Osteocyte (in vitro differentiated cells): ENCODE results near the gene HSPH1. TPM values are rescaled to one million over a fixed set of nuclear protein-coding genes. Genes with fewer than 3 reads are reported as not detected.
A peak's percentile ranks its signal among the peaks of the same experiment; 100 is the strongest.

Experiments
- DNase-seq: peaks from one replicate; pipeline ENCODE4 v3.0.0; 2021; ENCODE audit warnings: mixed read lengths; ENCODE audit not compliant: unreplicated experiment; ENCODE audit errors: extremely low spot score
- H3K27ac Mint-ChIP-seq: one replicate; pipeline ENCODE4 v1.8.0; 2021; ENCODE audit warnings: mild to moderate bottlenecking, mixed read lengths; ENCODE audit not compliant: unreplicated experiment
- H3K27me3 Mint-ChIP-seq: one replicate; pipeline ENCODE4 v1.8.0; 2021; ENCODE audit warnings: mixed read lengths; ENCODE audit not compliant: unreplicated experiment
- H3K36me3 Mint-ChIP-seq: one replicate; pipeline ENCODE4 v1.8.0; 2021; ENCODE audit warnings: mixed read lengths; ENCODE audit not compliant: unreplicated experiment
- H3K4me1 Mint-ChIP-seq: one replicate; pipeline ENCODE4 v1.8.0; 2021; ENCODE audit warnings: mixed read lengths; ENCODE audit not compliant: unreplicated experiment
- H3K4me3 Mint-ChIP-seq: one replicate; pipeline ENCODE4 v1.8.0; 2021; ENCODE audit warnings: mild to moderate bottlenecking, moderate library complexity, mixed read lengths; ENCODE audit not compliant: unreplicated experiment
- H3K9me3 Mint-ChIP-seq: one replicate; pipeline ENCODE4 v1.8.0; 2021; ENCODE audit warnings: mixed read lengths; ENCODE audit not compliant: unreplicated experiment
- total RNA-seq: library from RNA; stranded (reverse); gene quantifications from 2 replicates; pipeline ENCODE4 v1.2.1, GENCODE V29; 2021
- TF ChIP-seq, protein P1 (sequence below): fragments of 200-600 bp; sonication (generic); IDR thresholded peaks from 2 replicates; pipeline ENCODE4 v1.5.0; 2021; ENCODE audit warnings: antibody characterized with exemption, mild to moderate bottlenecking, moderate library complexity

The HSPH1 gene
- total RNA-seq, 1 donor from 2014 or later, result 75.5 TPM

DNA sequence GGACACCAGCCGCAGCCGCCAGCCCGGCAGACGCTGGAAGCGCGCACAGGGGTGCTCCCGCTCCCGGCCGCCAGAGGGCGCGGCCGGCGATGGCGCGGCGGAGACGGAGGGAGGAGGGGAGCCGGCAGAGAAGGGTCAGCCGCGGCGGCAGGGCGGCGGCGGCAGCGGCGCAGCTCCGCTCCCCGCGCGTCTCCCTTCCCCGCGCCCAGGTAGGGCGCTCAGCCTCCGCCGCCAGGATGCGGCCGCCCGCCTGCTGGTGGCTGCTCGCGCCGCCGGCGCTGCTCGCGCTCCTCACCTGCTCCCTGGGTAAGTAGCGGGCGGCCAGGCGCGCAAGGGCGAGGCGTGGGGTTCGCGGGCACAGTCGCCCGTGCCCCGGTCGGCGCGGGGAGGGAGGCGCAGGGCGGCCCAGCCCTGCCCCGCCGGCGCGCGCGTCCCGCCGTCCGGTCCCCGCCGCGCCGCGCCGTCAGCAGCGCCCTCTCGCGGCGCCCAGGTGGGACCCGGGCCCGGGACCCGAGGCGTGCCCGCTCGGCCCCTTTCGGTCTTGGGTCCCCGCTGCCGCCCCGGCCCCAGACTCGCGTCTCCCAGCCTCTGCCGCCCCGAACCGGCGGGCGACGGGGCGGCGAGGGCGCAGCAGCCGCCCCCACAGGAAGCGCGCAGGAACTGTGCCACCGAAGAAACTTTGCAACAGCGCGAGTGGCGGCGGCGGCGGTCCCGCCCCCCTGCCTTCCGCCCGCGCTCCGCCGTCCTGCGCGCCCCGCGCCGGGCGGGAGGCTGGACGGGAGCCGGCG, 38.3 kb upstream of the HSPH1 start, which contains the start of gene B3GLCT:
Gene B3GLCT, plus strand, starts transcription at position 127 of the 788 bp plus-strand sequence. Its CDS starts 110 bp downstream, at position 237.
- Mint-ChIP-seq H3K9me3 (no peaks in the 10 kb centered on the region), H3K27ac (peak within 1 kb of the TSS; percentile 74), H3K36me3 (no peaks in the 10 kb centered on the region), H3K4me3 (peak within 1 kb of the TSS; percentile 77), H3K4me1 (peaks cover 21% of the 10 kb centered on the region), H3K27me3 (no peaks in the 10 kb centered on the region)
- DNase-seq, result peak; percentile 96
- TF ChIP-seq, protein P1, sequence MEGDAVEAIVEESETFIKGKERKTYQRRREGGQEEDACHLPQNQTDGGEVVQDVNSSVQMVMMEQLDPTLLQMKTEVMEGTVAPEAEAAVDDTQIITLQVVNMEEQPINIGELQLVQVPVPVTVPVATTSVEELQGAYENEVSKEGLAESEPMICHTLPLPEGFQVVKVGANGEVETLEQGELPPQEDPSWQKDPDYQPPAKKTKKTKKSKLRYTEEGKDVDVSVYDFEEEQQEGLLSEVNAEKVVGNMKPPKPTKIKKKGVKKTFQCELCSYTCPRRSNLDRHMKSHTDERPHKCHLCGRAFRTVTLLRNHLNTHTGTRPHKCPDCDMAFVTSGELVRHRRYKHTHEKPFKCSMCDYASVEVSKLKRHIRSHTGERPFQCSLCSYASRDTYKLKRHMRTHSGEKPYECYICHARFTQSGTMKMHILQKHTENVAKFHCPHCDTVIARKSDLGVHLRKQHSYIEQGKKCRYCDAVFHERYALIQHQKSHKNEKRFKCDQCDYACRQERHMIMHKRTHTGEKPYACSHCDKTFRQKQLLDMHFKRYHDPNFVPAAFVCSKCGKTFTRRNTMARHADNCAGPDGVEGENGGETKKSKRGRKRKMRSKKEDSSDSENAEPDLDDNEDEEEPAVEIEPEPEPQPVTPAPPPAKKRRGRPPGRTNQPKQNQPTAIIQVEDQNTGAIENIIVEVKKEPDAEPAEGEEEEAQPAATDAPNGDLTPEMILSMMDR, result peak; percentile 88

DNA sequence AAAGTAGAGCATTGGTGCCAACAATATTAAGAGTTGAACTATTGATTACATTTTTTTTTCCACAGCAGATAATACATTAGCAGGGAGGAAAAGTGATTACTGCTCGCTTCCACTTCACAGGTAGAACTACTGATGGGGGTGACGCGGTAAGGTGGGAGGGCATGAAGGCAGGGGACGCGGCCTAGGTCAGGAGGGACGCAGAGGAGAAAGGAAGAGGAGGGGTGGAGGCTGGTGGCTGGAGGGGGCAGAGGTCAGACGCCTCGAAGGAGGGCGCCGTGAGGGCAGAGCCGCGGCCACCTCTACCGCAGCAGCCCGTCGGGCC, 37.8 kb upstream of the HSPH1 start:
- TF ChIP-seq, protein P1, result no peak
- peaks cover 15% of the 10 kb centered on the region for H3K4me1 Mint-ChIP-seq
- peak overlapping the region; percentile 74 for H3K27ac Mint-ChIP-seq
- no peaks in the 10 kb centered on the region for H3K27me3 Mint-ChIP-seq
- DNase-seq, result no peak
- no peaks in the 10 kb centered on the region for H3K36me3 Mint-ChIP-seq
- peak overlapping the region; percentile 70 for H3K4me3 Mint-ChIP-seq
- no peaks in the 10 kb centered on the region for H3K9me3 Mint-ChIP-seq

DNA sequence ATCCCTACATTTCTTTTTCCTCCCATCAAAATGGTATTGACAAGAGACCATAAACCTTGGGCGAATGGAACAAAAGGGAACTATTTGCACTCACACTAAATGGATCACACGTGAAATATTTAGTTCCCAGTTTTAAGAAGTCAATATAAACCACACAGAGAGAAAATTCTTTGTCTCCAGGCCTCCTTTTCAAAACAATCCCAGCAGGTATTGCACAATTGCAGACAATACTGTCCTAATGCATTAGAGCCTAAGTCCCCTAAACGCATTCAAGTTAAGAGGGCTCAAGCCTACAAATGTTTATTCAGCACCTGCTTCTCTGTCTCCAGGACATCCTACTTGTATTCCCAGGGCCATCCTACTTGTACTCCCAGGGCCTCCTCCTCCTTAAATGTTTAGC, 36.8 kb upstream of the HSPH1 start:
- Mint-ChIP-seq H3K4me1 (peaks cover 12% of the 10 kb centered on the region), H3K36me3 (no peaks in the 10 kb centered on the region), H3K27me3 (no peaks in the 10 kb centered on the region), H3K4me3 (no peak overlapping the region), H3K27ac (no peak overlapping the region), H3K9me3 (no peaks in the 10 kb centered on the region)
- DNase-seq, result no peak
- TF ChIP-seq, protein P1, result no peak

DNA sequence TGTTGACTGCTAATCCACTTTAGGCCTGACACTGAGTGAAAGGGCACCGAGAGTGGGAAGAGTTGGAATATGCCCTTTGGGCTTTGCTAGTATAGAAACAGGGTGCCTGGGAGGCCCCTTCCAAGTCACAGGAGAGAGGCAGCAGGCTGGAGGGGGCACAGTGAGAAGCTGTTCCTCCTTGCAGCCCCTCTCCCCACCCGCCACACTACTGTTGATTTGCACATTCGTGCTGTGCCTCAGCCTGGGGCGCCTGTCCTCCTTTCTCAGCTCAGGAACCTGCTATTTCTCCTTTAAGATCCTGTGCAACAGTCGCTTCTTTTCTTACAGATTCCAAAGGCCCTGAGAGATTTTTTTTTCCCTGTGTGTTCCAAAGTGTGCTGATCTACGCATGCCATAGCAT, 35.3 kb upstream of the HSPH1 start:
- peaks cover 12% of the 10 kb centered on the region for H3K4me1 Mint-ChIP-seq
- no peak overlapping the region for H3K4me3 Mint-ChIP-seq

DNA sequence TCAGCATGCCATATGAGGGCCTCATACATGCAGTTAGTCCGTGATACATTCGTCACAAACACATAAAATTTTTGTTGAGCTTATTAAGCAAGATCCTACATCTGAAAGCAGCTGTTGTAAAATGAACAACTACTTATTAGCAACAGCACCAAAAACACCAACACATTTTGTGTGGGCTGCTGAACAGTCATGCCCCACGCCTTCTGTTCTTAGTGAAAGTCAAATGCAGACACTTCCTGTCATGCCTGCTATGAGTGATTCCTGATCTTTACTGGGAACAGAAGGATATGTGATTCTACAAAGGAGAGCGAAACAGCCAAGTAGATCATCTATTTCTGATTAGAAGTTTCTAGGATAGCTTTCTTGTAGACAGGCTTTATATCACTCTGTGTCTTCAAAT, 33.9 kb upstream of the HSPH1 start:
- no peak overlapping the region for H3K27ac Mint-ChIP-seq
- H3K4me1 Mint-ChIP-seq, result peaks cover 5% of the 10 kb centered on the region
- TF ChIP-seq, protein P1, result no peak
- H3K36me3 Mint-ChIP-seq, result no peaks in the 10 kb centered on the region
- H3K9me3 Mint-ChIP-seq, result no peaks in the 10 kb centered on the region
- no peak for DNase-seq
- no peak overlapping the region for H3K4me3 Mint-ChIP-seq
- peaks cover 7% of the 10 kb centered on the region for H3K27me3 Mint-ChIP-seq

More for the DNA sequence above, 35.3 kb upstream of the HSPH1 start:
- Mint-ChIP-seq H3K27ac (no peak overlapping the region), H3K27me3 (peaks cover 4% of the 10 kb centered on the region), H3K9me3 (no peaks in the 10 kb centered on the region), H3K36me3 (no peaks in the 10 kb centered on the region)
- TF ChIP-seq, protein P1, result no peak
- DNase-seq, result no peak
